GM18505 (cell line): ENCODE measurements around the gene SOX6.

Experiments used
- ATAC-seq: cut with Tn5 transposase; IDR thresholded peaks from one replicate; pipeline ENCODE4 v1.9.1; 2021; ENCODE audit not compliant: unreplicated experiment
- POLR2A ChIP-seq: IDR thresholded peaks from 4 replicates; pipeline ENCODE4 v1.6.1; 2011; ENCODE audit warnings: borderline replicate concordance; ENCODE audit not compliant: insufficient read depth, insufficient read length; ENCODE audit errors: extremely low read depth

SOX6 gene

DNA sequence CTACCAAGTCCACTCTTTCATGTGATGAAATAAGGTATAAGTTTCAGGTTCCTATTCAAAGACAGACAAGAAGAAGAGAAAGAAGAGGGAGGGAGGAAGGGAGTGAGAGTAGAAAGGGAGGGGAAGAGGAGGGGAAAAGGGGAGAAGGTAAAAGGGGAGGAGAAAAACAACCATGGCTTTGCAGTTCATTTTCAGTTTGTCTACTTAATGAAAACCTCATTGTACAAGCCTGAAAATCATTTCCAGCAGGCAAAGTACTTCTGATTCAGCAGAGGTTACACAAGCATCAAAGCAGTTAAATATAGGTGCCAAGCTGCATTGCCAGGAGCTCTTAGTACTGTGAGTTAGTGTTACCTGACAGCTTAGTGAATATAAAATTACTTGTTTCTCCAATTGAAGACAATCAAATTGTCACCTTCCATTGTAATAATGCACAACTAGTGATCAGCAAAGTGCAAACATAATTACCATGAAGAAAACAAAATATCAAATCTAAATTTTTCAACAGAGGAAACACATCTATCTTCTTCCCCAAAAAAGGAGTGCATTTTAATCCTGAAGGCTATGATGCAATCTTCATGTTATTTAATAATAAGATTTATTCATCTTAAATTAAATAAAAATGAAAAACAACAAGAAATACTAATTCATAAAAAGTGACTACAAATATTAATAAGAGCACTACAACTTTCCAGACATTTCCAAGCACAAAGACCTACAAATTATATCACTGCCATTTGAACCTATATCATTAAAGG lies 8.2 kb downstream of the SOX6 start:
- ATAC-seq: no peak
- no peak for TF ChIP-seq POLR2A

DNA sequence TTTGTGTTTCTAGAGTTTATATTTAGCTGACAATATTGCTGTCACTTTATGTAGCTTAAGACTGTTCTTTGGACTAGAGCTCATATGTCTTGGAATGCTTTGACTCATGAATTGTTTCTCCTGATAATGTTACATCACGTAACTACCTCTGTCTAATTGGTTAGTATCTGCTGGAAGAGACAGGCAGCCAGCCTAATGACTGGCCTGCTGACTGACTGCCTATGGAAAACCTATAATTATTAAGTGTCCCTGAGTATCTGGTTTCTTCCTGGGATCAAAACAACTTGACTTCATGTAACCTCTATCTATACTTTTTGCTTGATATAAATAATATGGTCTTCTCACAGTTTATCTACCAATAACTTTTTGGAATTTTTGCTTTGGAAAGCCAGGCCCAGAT lies 9.4 kb downstream of the SOX6 start:
- TF ChIP-seq POLR2A: no peak
- no peak for ATAC-seq

GRCh38 chr11:16341853-16342252 lies 14.5 kb downstream of the SOX6 start:
- ATAC-seq: no peak
- TF ChIP-seq POLR2A: no peak

GRCh38 chr11:16338393-16338792 lies 18.0 kb downstream of the SOX6 start:
- ATAC-seq: no peak
- no peak for TF ChIP-seq POLR2A

GRCh38 chr11:16337421-16338213 lies 18.7 kb downstream of the SOX6 start:
- no peak for TF ChIP-seq POLR2A
- no peak for ATAC-seq

- no peak for TF ChIP-seq POLR2A
- ATAC-seq: no peak
Observed at GRCh38 chr11:16336721-16337120, 19.6 kb downstream of the SOX6 start.

DNA sequence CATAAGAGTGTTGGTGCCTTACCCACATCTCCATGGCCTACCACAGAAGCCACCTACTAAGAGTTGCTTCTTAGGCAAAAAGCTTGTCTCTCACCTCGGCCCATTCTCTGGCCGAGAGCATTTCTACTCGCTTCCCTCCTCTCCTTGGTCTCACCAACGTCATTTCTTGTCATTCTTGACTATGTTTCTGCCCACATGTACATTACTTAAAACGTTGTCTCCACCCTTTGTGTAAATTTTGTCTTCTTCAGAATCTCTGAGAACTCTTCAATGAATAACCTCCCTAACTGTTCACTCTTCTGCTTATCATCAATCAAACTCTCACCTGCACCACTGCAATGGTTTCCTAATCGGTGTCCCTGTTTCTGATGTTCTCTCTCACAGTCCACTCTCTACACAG lies 20.1 kb downstream of the SOX6 start:
- TF ChIP-seq POLR2A: no peak
- no peak for ATAC-seq

DNA sequence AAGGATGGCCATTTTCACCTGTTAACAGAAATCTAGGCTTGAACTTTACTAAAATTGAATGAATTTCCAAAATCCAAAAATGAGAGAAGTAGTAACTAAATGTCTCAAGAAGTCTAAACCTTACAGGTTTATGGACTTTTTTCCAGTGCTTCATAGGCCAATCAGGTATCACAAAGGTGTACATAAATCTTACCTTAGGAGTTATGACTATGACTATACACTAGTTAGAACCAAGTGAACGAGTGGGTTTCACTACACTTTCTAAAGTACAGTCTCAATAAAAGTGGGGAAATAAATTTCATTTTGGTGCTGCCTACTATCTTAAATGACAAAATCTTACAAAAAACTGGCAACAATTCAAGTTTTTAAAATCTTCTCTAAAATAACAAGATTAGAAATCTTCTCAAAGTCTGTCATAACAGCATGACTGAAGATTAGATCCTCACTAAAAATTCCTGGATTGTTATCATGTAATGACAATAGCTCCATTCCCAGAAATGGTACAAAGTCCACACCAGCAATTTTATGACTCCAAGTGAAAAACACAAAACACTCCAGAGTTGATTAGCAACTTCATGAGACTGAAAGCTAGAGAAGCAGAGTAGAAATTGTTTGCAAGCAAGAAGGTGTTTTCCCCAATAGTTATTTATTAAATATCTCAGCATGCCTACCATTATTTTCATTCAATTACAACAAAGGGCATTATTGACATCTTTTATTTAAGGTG lies 20.9 kb downstream of the SOX6 start:
- ATAC-seq: no peak

DNA sequence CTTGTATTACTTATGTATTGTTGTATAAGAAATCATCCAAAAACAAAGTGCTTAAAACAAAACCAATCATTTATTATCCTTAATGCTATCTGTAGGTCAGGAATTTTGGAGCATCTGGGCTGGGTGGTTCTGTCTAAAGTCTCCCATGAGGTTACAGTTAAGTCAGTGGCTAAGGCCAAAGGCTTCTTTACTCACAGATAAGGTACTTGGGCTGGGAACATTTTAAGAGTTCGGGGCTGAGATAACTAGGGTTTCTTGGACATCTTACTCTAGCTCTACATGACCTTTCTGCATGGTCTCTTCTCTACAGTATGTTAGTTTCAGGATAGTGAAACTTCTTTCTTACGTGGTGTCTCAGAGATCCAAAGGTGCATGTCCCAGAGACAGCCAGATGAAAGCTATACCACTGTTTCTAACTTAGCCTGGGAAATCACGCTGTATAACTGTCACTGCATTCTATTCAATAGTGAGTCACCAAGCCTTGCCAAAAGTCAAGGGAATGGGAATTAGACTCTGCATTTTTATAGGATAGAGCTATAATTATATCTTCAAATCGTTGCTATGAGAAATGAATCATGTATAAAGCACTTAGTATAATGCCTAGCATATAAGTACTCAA lies 29.6 kb downstream of the SOX6 start:
- no peak for TF ChIP-seq POLR2A
- ATAC-seq: no peak

More for the DNA sequence above, 20.9 kb downstream of the SOX6 start:
- no peak for TF ChIP-seq POLR2A

DNA sequence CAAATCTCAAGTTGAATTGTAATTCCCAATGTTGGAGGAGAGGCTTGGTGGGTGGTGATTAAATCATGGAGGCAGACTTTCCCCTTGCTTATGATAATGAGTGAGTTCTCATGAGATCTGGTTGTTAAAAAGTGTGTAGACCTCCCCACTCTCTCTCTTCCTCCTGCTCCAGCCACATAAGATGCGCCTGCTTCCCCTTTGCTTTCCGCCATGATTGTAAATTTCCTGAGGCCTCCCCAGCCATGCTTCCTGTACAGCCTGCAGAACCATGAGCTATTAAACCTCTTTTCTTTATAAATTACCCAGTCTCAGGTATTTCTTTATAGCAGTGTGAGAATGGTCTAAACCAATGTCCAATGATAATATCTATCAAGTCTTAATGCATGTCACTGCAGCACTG lies 34.2 kb downstream of the SOX6 start:
- no peak for ATAC-seq
- no peak for TF ChIP-seq POLR2A

GRCh38 chr11:16321148-16321547 lies 35.2 kb downstream of the SOX6 start:
- ATAC-seq: no peak
- no peak for TF ChIP-seq POLR2A

GRCh38 chr11:16318320-16318719 lies 38.0 kb downstream of the SOX6 start:
- ATAC-seq: no peak
- TF ChIP-seq POLR2A: no peak

DNA sequence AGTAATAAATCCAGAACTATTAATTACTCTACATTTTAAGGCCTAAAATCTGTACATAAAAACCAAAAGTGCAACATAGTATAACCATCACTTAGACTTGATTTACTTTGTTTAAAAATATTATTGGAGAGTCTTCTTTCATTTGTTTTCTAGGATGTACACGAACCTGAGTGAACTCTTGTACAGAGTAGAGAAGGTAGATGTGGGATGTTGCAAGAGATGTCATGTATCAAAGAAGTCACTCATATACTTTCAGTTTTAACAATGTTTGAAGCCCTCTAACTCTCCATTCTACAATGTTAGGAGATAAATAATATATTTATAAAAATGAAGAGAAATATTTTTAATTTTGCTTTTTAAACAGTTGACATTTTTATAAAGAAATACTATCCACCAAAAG lies 38.6 kb downstream of the SOX6 start:
- ATAC-seq: no peak
- no peak for TF ChIP-seq POLR2A
